Measurements from ENCODE around the gene TRIM17. TPM values are rescaled to one million over a fixed set of nuclear protein-coding genes. Genes with fewer than 3 reads are reported as not detected.
A peak's percentile ranks its signal among the peaks of the same experiment; 100 is the strongest.

TRIM17 gene
- polyA plus RNA-seq, result under 1 TPM in 2 of 4 donors, not detected in 2; 0.48 to 0.59 TPM
- long read RNA-seq, donor 1, result 0 reads
- long read RNA-seq, donor 2, result 0 reads
- long read RNA-seq, donor 3, result 0 reads
- long read RNA-seq, donor 4, result 0 reads
- long read RNA-seq, donor 5, result 0 reads
- long read RNA-seq, donor 6, result 0 reads
- long read RNA-seq, donor 7, result 0 reads
- long read RNA-seq, donor 8, result 0 reads
- long read RNA-seq, donor 9, result 0 reads
- long read RNA-seq, donor 10, result 0 reads

DNA sequence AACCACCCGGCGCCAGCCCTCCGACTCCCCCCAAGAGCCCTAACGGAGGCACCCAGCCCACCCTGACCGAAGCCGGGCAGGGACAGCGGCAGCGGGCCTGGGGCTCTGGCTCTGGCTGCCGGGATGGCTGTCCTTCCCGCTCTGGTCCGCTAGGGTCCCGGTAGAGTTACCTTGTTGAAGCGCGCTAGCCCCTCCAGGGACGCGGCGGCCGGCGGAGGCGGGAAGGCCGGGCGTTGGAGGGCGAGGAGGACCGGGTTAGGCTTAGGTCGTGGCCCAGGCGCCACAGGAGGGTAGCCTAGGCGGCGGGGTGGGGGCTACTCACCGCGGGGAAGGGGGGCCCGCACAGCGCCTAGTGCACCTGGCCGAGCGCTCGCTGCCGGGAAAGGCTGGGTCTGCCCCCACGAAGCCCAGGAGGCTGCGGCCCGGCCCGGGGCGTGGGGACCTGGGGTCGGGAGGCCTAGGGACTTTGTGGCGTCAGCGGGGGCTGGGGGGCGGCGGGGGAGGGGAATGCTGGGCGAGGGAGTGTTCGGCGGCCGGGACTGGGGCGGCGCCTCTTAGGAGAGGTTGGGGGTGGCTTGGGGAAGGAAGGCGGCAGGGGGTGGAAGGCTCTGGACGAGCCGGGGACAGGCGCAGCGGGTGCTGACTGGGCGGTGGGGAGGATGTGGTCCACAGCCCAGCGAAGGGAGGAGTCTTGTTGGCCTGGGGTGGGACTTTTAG lies at the start of gene TRIM17:
TRIM17 (minus strand) TSS at position 645 of the 717 bp plus-strand sequence. CDS start 1,789 bp downstream, outside the sequence.
- 1 to 2% (median 1%) methylated on average over 46 to 59 of the region's 59 CpGs for WGBS, 3 donors
- H3K27me3 ChIP-seq (ENCODE audit: control insufficient read depth in 3 of 3, insufficient read depth in 3 of 3, low read length in 3 of 3), result peaks cover 0 to 45% (median 7%) of the 10 kb centered on the region in 3 donors
- DNase-seq, result peak in 1 of 2 donors; percentile 59
- H3K4me3 ChIP-seq (ENCODE audit: low read depth in 1 of 3, low read length in 3 of 3), result peak within 1 kb of the TSS in 2 of 3 donors; percentile 27 to 54
- peaks cover 0 to 8% (median 0%) of the 10 kb centered on the region in 3 donors for H3K4me1 ChIP-seq (ENCODE audit: control insufficient read depth in 3 of 3, insufficient read depth in 2 of 3, low read depth in 1 of 3, low read length in 2 of 3)
- no peak for FAIRE-seq
- no peaks in the 10 kb centered on the region for H3K36me3 ChIP-seq (ENCODE audit: control insufficient read depth in 3 of 3, insufficient read depth in 2 of 3, low read depth in 1 of 3, low read length in 3 of 3)
- H3K27ac ChIP-seq (ENCODE audit: low read depth in 1 of 3, low read length in 2 of 3), result no peak within 1 kb of the TSS
- H3K9me3 ChIP-seq (ENCODE audit: control insufficient read depth in 2 of 2, insufficient read depth in 1 of 2, low read depth in 1 of 2, low read length in 1 of 2), result no peaks in the 10 kb centered on the region

- WGBS, 3 donors, result 39 to 63% (median 42%) methylated on average over 8 of the region's 8 CpGs
- Histone ChIP-seq H3K4me1 (ENCODE audit: control insufficient read depth in 3 of 3, insufficient read depth in 2 of 3, low read depth in 1 of 3, low read length in 2 of 3) (peaks cover 0 to 7% (median 0%) of the 10 kb centered on the region in 3 donors), H3K36me3 (ENCODE audit: control insufficient read depth in 3 of 3, insufficient read depth in 2 of 3, low read depth in 1 of 3, low read length in 3 of 3) (no peaks in the 10 kb centered on the region), H3K27me3 (ENCODE audit: control insufficient read depth in 3 of 3, insufficient read depth in 3 of 3, low read length in 3 of 3) (peaks cover 0 to 91% (median 17%) of the 10 kb centered on the region in 3 donors), H3K27ac (ENCODE audit: low read depth in 1 of 3, low read length in 2 of 3) (no peak overlapping the region), H3K4me3 (ENCODE audit: low read depth in 1 of 3, low read length in 3 of 3) (no peak overlapping the region), H3K9me3 (ENCODE audit: control insufficient read depth in 2 of 2, insufficient read depth in 1 of 2, low read depth in 1 of 2, low read length in 1 of 2) (no peaks in the 10 kb centered on the region)
- DNase-seq (peak in 1 of 2 donors; percentile 40), FAIRE-seq (no peak)
Observed at GRCh38 chr1:228465571-228466146, 49.0 kb upstream of the TRIM17 start.

- Histone ChIP-seq H3K27ac (ENCODE audit: low read depth in 1 of 3, low read length in 2 of 3) (no peak overlapping the region), H3K9me3 (ENCODE audit: control insufficient read depth in 2 of 2, insufficient read depth in 1 of 2, low read depth in 1 of 2, low read length in 1 of 2) (no peaks in the 10 kb centered on the region), H3K36me3 (ENCODE audit: control insufficient read depth in 3 of 3, insufficient read depth in 2 of 3, low read depth in 1 of 3, low read length in 3 of 3) (no peaks in the 10 kb centered on the region), H3K27me3 (ENCODE audit: control insufficient read depth in 3 of 3, insufficient read depth in 3 of 3, low read length in 3 of 3) (peaks cover 0 to 88% (median 14%) of the 10 kb centered on the region in 3 donors), H3K4me3 (ENCODE audit: low read depth in 1 of 3, low read length in 3 of 3) (peak overlapping the region in 1 of 3 donors; percentile 34), H3K4me1 (ENCODE audit: control insufficient read depth in 3 of 3, insufficient read depth in 2 of 3, low read depth in 1 of 3, low read length in 2 of 3) (peaks cover 0 to 7% (median 0%) of the 10 kb centered on the region in 3 donors)
- 16 to 27% (median 20%) methylated on average over 13 of the region's 13 CpGs for WGBS, 3 donors
- no peak for FAIRE-seq
- DNase-seq, result no peak
Observed at GRCh38 chr1:228465141-228465540, 48.5 kb upstream of the TRIM17 start.

GRCh38 chr1:228464487-228464983 lies 47.9 kb upstream of the TRIM17 start:
- Histone ChIP-seq H3K36me3 (ENCODE audit: control insufficient read depth in 3 of 3, insufficient read depth in 2 of 3, low read depth in 1 of 3, low read length in 3 of 3) (no peaks in the 10 kb centered on the region), H3K4me3 (ENCODE audit: low read depth in 1 of 3, low read length in 3 of 3) (peak overlapping the region in 2 of 3 donors; percentile 12 to 34), H3K27me3 (ENCODE audit: control insufficient read depth in 3 of 3, insufficient read depth in 3 of 3, low read length in 3 of 3) (peaks cover 0 to 82% (median 10%) of the 10 kb centered on the region in 3 donors), H3K9me3 (ENCODE audit: control insufficient read depth in 2 of 2, insufficient read depth in 1 of 2, low read depth in 1 of 2, low read length in 1 of 2) (no peaks in the 10 kb centered on the region), H3K27ac (ENCODE audit: low read depth in 1 of 3, low read length in 2 of 3) (no peak overlapping the region), H3K4me1 (ENCODE audit: control insufficient read depth in 3 of 3, insufficient read depth in 2 of 3, low read depth in 1 of 3, low read length in 2 of 3) (peaks cover 0 to 8% (median 0%) of the 10 kb centered on the region in 3 donors)
- WGBS, 3 donors, result 2 to 12% (median 11%) methylated on average over 33 of the region's 33 CpGs
- DNase-seq (peak; percentile 66 to 70), FAIRE-seq (no peak)

- H3K36me3 ChIP-seq (ENCODE audit: control insufficient read depth in 3 of 3, insufficient read depth in 2 of 3, low read depth in 1 of 3, low read length in 3 of 3), result no peaks in the 10 kb centered on the region
- peak in 1 of 2 donors; percentile 31 for DNase-seq
- WGBS, 3 donors, result 2 to 11% (median 7%) methylated on average over 52 to 56 of the region's 56 CpGs
- H3K4me3 ChIP-seq (ENCODE audit: low read depth in 1 of 3, low read length in 3 of 3), result peak overlapping the region in 2 of 3 donors; percentile 12 to 34
- no peaks in the 10 kb centered on the region for H3K9me3 ChIP-seq (ENCODE audit: control insufficient read depth in 2 of 2, insufficient read depth in 1 of 2, low read depth in 1 of 2, low read length in 1 of 2)
- no peak for FAIRE-seq
- no peak overlapping the region for H3K27ac ChIP-seq (ENCODE audit: low read depth in 1 of 3, low read length in 2 of 3)
- peaks cover 0 to 14% (median 0%) of the 10 kb centered on the region in 3 donors for H3K4me1 ChIP-seq (ENCODE audit: control insufficient read depth in 3 of 3, insufficient read depth in 2 of 3, low read depth in 1 of 3, low read length in 2 of 3)
- peaks cover 0 to 75% (median 8%) of the 10 kb centered on the region in 3 donors for H3K27me3 ChIP-seq (ENCODE audit: control insufficient read depth in 3 of 3, insufficient read depth in 3 of 3, low read length in 3 of 3)
Observed at GRCh38 chr1:228463559-228464455, 47.1 kb upstream of the TRIM17 start.

DNA sequence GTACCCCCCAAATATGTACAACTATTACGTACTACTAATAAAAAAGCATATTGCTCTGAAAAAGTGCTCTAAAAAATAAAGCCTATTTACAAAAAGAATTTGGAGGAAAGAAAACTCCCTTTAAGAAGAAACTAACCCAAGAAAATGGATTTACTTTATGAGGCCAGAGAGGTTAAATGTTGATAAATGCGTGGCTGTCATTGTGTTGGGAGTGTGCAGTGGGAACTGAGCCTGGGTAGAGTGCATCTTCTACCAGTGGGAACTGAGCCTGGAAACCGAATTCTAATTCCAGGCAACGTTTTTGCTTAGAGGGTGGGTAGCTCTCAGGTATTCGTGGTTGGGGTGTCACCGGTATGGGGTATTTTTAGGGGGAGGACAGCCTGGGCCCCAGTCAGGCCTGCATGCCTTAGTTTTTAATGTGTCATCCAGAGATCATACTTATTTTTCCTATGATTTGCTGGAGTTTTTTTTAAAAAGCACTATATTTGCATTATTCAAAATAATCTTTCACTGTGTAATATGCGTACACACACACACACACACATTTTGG lies 46.4 kb upstream of the TRIM17 start:
- WGBS, 3 donors, result 42 to 54% (median 53%) methylated on average over 7 of the region's 7 CpGs
- FAIRE-seq, result no peak
- peak overlapping the region in 1 of 3 donors; percentile 5 for H3K27ac ChIP-seq (ENCODE audit: low read depth in 1 of 3, low read length in 2 of 3)

GRCh38 chr1:228462560-228462959 lies 45.9 kb upstream of the TRIM17 start:
- H3K9me3 ChIP-seq (ENCODE audit: control insufficient read depth in 2 of 2, insufficient read depth in 1 of 2, low read depth in 1 of 2, low read length in 1 of 2), result no peaks in the 10 kb centered on the region
- no peak overlapping the region for H3K27ac ChIP-seq (ENCODE audit: low read depth in 1 of 3, low read length in 2 of 3)
- H3K36me3 ChIP-seq (ENCODE audit: control insufficient read depth in 3 of 3, insufficient read depth in 2 of 3, low read depth in 1 of 3, low read length in 3 of 3), result no peaks in the 10 kb centered on the region
- FAIRE-seq (no peak), DNase-seq (no peak)
- H3K4me1 ChIP-seq (ENCODE audit: control insufficient read depth in 3 of 3, insufficient read depth in 2 of 3, low read depth in 1 of 3, low read length in 2 of 3), result peaks cover 0 to 14% (median 0%) of the 10 kb centered on the region in 3 donors
- WGBS, 3 donors, result 70 to 84% (median 80%) methylated on average over 5 of the region's 5 CpGs
- H3K4me3 ChIP-seq (ENCODE audit: low read depth in 1 of 3, low read length in 3 of 3), result no peak overlapping the region
- peaks cover 0 to 63% (median 8%) of the 10 kb centered on the region in 3 donors for H3K27me3 ChIP-seq (ENCODE audit: control insufficient read depth in 3 of 3, insufficient read depth in 3 of 3, low read length in 3 of 3)

More for the DNA sequence above, 46.4 kb upstream of the TRIM17 start:
- H3K36me3 ChIP-seq (ENCODE audit: control insufficient read depth in 3 of 3, insufficient read depth in 2 of 3, low read depth in 1 of 3, low read length in 3 of 3), result no peaks in the 10 kb centered on the region
- no peak for DNase-seq
- H3K27me3 ChIP-seq (ENCODE audit: control insufficient read depth in 3 of 3, insufficient read depth in 3 of 3, low read length in 3 of 3), result peaks cover 0 to 68% (median 8%) of the 10 kb centered on the region in 3 donors
- no peak overlapping the region for H3K4me3 ChIP-seq (ENCODE audit: low read depth in 1 of 3, low read length in 3 of 3)
- peaks cover 0 to 14% (median 0%) of the 10 kb centered on the region in 3 donors for H3K4me1 ChIP-seq (ENCODE audit: control insufficient read depth in 3 of 3, insufficient read depth in 2 of 3, low read depth in 1 of 3, low read length in 2 of 3)
- H3K9me3 ChIP-seq (ENCODE audit: control insufficient read depth in 2 of 2, insufficient read depth in 1 of 2, low read depth in 1 of 2, low read length in 1 of 2), result no peaks in the 10 kb centered on the region
